GM15510 (cell line): ENCODE results near the gene MYLK2.

Source experiments
- POLR2A ChIP-seq: IDR thresholded peaks from 3 replicates; pipeline ENCODE4 v1.6.1; 2011; ENCODE audit warnings: borderline replicate concordance; ENCODE audit not compliant: insufficient read length; ENCODE audit errors: extremely low read depth

Gene MYLK2

DNA sequence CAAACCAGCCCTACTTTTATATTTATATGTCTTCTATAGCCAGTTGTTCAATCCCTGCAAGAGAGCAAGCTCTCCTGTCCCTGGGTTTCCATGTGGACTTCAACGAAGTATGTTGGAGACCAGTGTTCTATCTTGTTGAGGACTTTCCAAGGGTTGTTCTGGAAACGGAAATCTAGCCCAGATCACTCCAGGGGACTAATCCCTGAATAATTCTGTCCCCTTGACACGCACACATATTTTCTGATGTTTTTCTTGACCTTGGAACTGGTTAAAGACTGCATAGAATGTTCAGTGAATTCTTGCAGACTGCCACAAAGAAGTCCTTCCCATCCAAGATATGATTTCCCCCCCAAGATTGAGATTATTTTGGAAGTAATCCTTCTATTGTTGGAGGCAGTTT, 9.5 kb upstream of the MYLK2 start:
- no peak for TF ChIP-seq POLR2A

DNA sequence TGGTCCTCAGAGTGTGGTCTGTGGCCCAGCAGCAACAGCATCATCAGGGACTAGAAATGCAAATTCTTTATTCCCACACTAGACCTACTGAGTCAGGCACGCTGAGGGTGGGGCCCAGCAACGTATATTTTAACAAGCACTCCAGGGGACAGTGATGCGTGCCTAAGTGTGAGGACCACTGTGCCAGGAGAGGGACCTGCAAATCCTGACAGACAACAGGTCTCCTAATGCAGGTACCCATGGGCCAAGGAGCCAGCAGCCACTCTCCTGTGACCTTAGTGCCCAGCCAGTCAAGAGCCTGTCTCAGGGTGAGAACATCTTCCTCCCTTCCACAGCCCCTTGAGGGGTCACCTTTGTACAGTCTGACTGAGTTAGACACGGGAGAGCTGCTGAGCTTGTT, 8.0 kb upstream of the MYLK2 start:
- TF ChIP-seq POLR2A: no peak

DNA sequence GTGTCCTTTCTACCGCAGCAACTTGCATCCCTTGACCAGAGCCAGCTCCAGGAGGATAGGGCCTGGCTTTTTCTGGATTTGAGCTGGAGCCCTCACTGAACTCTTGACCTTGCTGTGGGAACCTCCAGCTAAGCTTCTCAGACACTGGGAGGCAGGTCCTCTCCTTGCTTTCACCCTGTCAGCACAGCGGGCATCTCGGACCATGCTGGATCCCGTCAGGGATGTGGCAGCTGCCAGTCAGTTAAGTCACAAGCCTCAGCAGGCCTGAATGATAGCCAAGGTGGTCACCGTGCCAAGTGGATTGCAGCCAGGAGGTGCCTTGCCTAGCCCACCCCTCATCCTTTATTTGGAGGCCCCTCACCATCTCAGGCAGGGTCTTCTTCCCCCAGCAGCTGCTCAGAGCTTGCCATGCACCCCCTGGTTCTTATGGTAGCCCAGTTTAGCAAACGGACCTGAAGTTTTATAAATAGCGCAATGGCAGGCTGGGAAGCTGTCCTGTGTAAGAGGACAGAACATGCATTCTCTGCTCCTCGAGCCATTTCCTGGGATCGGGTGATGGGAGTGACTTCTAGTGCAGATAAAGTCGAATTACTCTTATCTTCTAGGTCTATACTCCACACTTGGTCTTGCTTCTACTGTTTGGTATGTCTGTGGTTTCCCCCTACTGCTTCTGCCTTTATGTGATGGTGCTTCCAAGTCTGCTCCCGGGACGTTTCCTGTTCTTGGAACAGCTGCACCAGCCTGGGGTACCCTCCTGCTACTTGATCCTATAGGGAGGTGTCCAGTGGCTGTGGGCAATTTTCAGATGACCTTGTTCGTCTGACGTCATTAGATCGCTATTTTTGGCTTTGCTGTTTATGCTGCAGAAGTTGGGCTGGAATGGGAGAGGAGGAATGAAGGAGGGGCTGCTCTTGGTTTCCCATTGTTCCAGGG, 7.1 kb upstream of the MYLK2 start:
- TF ChIP-seq POLR2A: no peak

DNA sequence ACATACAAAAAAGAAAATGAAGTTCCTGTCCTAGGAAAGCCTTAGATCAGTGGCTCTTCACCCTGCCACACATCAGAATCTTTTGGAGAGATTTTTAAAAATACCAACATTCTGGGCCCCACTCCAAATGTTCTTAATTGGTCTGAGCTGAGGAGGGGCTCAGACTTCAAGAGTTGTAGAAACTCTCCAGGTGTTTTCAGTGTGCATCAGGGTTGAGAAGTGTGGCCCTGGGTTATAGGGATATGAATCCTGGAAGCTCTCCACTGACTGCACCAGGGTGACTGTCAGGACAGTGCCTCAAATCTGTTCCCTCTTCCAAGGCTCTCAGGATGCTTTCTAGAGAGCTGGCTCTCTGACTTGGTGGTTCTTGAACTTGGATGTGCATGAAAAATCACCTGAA, 5.5 kb upstream of the MYLK2 start:
- TF ChIP-seq POLR2A: no peak

DNA sequence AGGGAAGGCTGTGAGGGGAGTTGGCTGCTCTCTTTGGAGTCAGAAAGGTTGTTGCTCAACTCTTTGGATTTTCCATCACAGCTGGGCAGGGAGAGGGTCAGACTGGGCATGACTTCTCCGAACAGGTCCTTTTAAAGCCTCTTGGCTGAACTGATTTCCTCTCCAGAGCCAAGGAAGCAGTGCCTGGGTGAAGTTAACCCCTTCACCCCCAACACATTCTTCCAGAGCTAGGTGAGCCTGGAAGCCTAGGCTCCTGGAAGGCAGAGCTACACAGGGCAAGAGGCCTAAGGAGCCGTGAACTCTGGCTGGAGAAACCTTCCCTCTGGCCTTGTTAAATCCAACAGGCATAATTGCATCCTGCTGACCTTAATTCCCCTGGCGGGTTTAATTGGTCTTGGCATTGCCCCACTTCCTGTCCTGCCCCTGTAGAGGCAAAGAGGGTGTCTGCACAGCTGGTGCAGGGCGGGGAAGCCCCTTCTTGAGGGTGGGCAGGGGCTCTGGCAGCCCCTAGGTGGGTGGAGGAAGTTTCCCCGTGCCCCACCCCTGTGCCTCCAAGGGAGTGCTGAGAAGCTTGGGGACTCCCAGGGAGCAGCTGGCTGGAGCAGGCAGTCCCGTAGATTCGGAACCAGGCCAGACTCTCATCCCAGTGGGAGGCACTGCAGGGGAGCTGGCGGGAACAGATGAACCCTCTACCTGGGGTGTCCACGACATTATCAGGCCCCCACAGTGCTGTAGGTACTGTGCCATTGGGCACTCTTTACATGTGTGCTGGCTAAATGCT, 3.6 kb upstream of the MYLK2 start:
- TF ChIP-seq POLR2A: no peak

DNA sequence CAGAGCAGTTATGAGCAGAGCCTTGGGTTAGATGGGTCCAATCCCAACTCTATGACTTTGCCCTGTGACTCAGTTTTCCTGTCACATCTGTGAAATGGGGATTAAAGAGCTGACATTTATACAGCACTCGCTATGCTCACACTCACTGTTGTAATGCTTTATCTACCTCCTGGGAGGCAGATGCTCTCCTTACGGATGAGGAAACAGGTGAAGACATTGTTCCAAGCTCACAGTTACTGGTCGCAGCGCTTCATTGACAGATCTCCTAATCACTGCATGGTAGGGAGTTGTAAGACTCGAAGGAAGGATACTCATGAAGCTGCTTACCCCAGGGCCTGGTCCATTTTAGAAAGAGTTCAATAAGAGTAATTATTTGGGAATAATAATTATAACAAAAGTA, 2.9 kb upstream of the MYLK2 start:
- TF ChIP-seq POLR2A: no peak

DNA sequence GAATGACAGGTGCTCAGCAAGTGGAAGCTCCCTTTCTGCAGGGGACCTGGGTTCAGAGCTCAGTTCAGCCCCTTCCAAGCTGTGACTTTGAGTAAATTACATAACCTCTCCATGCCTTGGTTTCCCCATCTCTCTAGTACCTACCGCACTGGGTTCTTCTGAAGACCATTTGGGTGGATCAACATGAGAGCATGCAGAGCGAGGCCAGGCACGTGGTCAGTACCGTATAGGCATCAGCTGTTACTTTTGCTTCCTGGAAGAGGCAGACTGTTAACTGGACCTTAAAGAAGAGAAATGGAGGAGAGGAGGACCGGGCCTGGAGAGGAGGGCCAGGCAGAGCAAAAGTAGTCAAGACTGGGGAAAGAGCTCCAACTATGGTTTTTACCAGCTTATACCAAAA, 1.7 kb upstream of the MYLK2 start:
- no peak for TF ChIP-seq POLR2A

DNA sequence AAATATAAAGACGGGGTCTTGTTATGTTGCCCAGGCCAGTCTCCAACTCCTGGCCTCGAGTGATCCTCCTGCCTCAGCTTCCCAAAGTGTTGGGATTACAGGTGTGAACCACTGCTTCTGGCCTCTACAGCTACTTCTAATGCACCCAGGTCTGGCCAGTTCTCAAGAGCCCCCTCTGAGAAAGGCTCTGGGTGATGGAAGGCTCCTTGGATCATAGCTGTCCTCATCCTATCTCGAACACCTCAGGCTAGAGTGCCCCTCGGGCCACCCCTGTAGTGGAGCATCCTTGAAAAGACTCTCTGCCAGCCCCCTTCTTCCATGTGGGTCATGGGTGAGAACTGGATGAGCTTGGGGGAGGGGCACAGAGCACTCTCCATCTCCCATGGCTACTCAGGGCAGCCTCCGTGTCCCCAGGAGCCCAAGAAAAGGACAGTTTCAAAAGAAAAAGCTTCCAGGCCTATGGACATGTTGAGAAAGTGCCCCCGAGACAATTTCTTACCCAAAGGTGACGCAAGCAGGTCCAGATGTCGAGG, 714 bp upstream of the MYLK2 start:
- TF ChIP-seq POLR2A: no peak

DNA sequence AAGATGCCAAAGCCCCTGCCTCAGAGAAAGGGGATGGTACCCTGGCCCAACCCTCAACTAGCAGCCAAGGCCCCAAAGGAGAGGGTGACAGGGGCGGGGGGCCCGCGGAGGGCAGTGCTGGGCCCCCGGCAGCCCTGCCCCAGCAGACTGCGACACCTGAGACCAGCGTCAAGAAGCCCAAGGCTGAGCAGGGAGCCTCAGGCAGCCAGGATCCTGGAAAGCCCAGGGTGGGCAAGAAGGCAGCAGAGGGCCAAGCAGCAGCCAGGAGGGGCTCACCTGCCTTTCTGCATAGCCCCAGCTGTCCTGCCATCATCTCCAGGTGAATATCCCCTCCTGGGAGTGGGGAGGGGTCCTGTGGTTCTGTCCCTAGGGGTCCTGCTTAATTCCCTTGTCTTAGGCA, 1.1 kb downstream of the MYLK2 start:
- no peak for TF ChIP-seq POLR2A

DNA sequence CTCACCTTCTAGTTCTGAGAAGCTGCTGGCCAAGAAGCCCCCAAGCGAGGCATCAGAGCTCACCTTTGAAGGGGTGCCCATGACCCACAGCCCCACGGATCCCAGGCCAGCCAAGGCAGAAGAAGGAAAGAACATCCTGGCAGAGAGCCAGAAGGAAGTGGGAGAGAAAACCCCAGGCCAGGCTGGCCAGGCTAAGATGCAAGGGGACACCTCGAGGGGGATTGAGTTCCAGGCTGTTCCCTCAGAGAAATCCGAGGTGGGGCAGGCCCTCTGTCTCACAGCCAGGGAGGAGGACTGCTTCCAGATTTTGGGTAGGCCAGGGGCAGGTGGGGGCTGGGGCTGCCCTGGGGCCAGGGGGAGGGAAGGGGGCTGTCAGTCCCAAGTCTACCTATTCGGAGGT, 2.3 kb downstream of the MYLK2 start:
- no peak for TF ChIP-seq POLR2A

DNA sequence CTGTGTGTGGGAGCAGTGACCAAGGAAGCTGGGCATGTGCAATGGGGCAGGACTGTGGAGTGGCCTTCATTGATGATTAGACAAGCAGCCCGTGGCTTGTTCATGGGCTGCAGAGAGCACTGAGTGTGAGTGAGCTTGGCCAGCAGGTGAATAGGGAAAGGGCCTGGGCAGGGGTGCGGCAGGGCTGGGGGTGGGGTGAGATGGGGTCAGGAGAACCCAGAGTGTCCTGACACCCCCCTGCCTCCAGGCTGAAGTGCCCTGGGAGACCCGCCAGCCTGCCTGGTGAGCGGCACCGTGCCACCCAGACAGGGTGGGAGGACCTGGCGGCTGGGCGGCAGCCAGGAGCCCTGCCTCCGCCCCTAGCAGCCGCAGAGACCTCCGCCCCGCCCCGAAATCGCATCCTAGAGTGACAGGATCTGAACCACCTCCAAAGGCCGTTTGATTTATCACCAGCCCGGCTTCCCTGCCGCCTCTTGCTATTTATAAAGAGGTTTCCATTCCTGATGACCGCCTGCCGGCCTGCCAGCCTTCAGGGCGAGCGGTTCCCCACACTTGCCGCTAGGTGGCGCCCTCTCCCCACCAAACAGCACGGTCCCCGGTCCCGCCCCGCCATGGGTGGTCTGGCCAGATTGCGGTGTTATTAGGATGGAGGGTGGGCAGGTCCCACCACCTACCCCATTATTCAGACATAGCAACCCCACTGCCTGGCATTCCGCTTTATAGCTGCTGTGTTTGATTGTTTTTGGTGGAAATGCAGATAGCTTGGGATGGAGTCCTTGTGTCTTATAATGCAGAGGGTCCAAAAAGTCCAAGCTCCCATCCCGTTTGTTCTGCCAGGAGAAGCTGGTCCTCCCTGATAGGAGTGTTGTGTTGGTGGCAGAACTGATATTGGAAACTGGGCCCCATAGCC, 3.5 kb downstream of the MYLK2 start:
- no peak for TF ChIP-seq POLR2A

DNA sequence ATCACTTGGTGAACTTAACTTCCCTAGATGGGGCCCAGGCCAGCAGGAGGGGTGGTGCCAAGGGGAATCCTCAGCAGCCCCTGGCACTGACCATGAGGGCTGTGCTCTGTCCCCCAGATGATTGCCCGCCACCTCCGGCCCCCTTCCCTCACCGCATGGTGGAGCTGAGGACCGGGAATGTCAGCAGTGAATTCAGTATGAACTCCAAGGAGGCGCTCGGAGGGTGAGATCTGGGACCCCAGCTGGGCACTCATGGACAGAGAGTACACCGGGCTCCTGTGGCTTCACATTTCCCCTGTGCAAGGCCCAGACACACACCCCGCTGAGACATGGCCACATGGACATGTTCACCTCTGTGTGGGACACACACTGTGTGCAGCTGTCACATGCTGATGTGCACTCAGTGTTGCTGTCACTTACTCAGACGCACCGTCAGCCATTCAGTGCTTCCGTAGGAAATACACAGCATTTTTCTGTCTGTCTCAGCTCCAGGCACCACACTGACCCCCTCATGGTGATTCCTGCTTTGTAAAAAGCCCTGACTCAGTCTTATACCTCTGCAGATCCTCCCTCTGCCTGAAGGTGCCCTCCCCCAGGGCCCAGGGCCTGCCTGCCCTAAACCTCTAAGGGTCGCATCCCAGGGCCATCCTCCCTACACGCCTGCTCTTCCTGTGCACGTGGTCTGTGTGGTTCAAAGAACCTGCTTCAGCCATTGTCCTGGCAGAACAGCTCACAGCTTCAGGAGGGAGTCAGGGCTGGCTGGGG, 4.4 kb downstream of the MYLK2 start:
- TF ChIP-seq POLR2A: no peak

DNA sequence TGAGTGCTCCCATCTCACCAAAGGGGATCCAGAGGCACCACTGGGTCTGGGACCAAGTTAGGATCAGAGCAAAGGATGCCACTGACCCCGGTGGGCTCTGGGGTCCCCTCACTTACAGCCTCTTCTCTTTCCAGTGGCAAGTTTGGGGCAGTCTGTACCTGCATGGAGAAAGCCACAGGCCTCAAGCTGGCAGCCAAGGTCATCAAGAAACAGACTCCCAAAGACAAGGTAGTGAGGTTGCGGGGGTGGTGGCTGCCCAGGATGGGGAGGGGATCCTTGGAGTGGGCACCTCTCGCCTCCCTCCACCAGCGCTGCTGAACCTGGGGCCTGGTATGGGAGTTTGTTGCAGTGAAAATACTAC, 4.9 kb downstream of the MYLK2 start:
- TF ChIP-seq POLR2A: no peak

DNA sequence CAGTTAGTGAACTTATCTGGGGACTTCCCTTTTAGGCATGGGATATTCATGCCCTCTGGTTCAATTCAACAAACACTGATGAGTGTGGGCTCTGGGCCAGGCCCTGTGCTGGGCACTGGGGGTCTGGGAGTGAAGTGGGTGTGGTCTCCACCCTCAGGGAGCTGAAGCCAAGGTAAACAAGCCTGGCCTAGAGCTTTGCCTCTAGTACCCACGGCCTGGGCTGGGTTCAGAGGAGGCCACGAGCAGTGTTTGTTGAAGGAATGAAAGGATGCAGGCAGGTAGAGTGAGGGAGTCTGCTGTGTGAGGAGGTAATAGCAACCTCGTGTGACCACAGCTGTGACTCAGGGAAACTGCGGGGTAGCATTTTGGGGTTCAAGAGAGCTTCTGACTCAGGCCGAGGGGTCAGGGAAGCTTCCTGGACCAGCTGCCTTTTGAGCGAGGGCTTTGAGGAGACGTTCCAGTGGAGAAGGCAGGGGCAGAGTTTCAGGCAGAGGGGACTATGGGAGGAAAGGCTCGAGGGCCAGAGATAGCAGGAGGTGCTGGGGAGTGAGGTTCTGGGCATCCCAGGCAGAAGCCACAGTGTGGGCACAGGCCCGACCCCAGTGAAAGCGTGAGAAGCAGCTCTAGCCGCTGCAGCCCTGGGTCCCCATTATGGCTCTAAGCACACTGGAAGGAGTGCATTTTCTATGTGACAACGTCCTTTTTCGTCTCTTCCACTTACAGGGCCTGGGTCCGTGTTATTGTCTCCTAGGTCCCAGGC, 5.6 kb downstream of the MYLK2 start:
- no peak for TF ChIP-seq POLR2A

DNA sequence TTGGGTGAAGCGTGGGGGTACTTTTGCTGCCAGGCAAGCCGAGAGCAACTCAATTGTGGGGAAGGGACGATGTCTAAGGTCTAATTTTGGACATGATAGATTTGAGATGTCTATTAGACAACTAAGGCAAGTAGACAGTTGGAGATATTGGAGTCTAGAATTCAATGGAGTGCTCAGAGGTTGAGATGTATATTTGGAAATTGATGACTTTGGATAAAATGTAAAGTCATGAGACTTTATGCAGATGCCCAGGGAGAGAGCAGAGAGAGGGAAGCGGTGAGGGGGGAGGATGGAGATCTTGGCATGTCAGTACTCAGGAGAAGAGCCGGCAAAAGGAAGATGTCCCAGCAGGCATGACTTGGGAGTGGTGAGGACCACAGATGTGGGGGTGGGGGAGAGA, 6.9 kb downstream of the MYLK2 start:
- TF ChIP-seq POLR2A: no peak
